Left ventricle myocardium inferior (tissue), 1 donor: ENCODE data around the gene PLEKHO2. TPM values are rescaled to one million over a fixed set of nuclear protein-coding genes. Genes with fewer than 3 reads are reported as not detected.

ENCODE experiments used
- DNase-seq: peaks from one replicate; pipeline ENCODE4 v3.0.0-alpha.2; 2020
- H3K27ac ChIP-seq: fragments of 200-600 bp; replicated peaks from 2 replicates; pipeline ENCODE4 v1.8.0; 2021
- H3K27me3 ChIP-seq: fragments of 200-600 bp; 2 replicates; pipeline ENCODE4 v1.8.0; 2021; ENCODE audit warnings: low read depth
- H3K36me3 ChIP-seq: fragments of 200-600 bp; 2 replicates; pipeline ENCODE4 v1.8.0; 2021
- H3K4me1 ChIP-seq: fragments of 200-600 bp; 2 replicates; pipeline ENCODE4 v1.8.0; 2021
- H3K4me3 ChIP-seq: fragments of 200-600 bp; 2 replicates; pipeline ENCODE4 v1.8.0; 2021; ENCODE audit warnings: mild to moderate bottlenecking, moderate library complexity
- H3K9me3 ChIP-seq: fragments of 200-600 bp; replicated peaks from 2 replicates; pipeline ENCODE4 v1.8.0; 2021
- CTCF ChIP-seq: fragments of 200-600 bp; IDR thresholded peaks from 2 replicates; pipeline ENCODE4 v1.8.0; 2021; ENCODE audit warnings: antibody characterized with exemption, mild to moderate bottlenecking, borderline replicate concordance
- intact Hi-C: fragments of 100-400 bp; cut with micrococcal nuclease; formaldehyde crosslinking; loops from one replicate; pipeline ENCODE4 v1.11.0; 2022
- total RNA-seq: library from RNA; stranded (reverse); fragmentation: NEBNext Ultra II Directional; extraction: Animal tissue kit (Norgen Biotek cat#: 25700); gene quantifications from one replicate; pipeline ENCODE4 v1.2.1, GENCODE V29; 2021
- donor health status: DM: no; HTN: yes; CAD: no; lungs with severe emphysema.

Gene PLEKHO2
- total RNA-seq, 1 donor from 2014 or later, result 8.0 TPM

GRCh38 chr15:64861331-64861730 lies 19.6 kb downstream of the PLEKHO2 start:
- H3K27ac ChIP-seq, result no peak overlapping the region
- peaks cover 47% of the 10 kb centered on the region for H3K36me3 ChIP-seq
- no peaks in the 10 kb centered on the region for H3K9me3 ChIP-seq
- intact Hi-C loops, result no loop called here
- no peak overlapping the region for H3K4me3 ChIP-seq
- DNase-seq, result no peak
- no peaks in the 10 kb centered on the region for H3K27me3 ChIP-seq
- no peak for TF ChIP-seq CTCF
- peaks cover 77% of the 10 kb centered on the region for H3K4me1 ChIP-seq

- no peaks in the 10 kb centered on the region for H3K9me3 ChIP-seq
- H3K27me3 ChIP-seq, result no peaks in the 10 kb centered on the region
- peaks cover 70% of the 10 kb centered on the region for H3K4me1 ChIP-seq
- H3K36me3 ChIP-seq, result peaks cover 49% of the 10 kb centered on the region
- H3K4me3 ChIP-seq, result no peak overlapping the region
- no peak overlapping the region for H3K27ac ChIP-seq
- intact Hi-C loops, result no loop called here
- no peak for DNase-seq
- no peak for TF ChIP-seq CTCF
These were observed 20.2 kb downstream of the PLEKHO2 start for GRCh38 chr15:64861960-64862359.

- intact Hi-C loops, result no loop called here
- peaks cover 66% of the 10 kb centered on the region for H3K4me1 ChIP-seq
- H3K9me3 ChIP-seq, result no peaks in the 10 kb centered on the region
- H3K27me3 ChIP-seq, result no peaks in the 10 kb centered on the region
- no peak overlapping the region for H3K4me3 ChIP-seq
- DNase-seq, result no peak
- peaks cover 54% of the 10 kb centered on the region for H3K36me3 ChIP-seq
- no peak overlapping the region for H3K27ac ChIP-seq
- TF ChIP-seq CTCF, result no peak
These were observed 20.7 kb downstream of the PLEKHO2 start for GRCh38 chr15:64862408-64862807.

GRCh38 chr15:64864068-64864467 lies 22.4 kb downstream of the PLEKHO2 start:
- H3K9me3 ChIP-seq, result no peaks in the 10 kb centered on the region
- H3K4me1 ChIP-seq, result peaks cover 49% of the 10 kb centered on the region
- H3K27ac ChIP-seq, result no peak overlapping the region
- DNase-seq, result no peak
- no peak for TF ChIP-seq CTCF
- intact Hi-C loops, result no loop called here
- H3K27me3 ChIP-seq, result no peaks in the 10 kb centered on the region
- H3K4me3 ChIP-seq, result no peak overlapping the region
- peaks cover 57% of the 10 kb centered on the region for H3K36me3 ChIP-seq

GRCh38 chr15:64865126-64865997 lies 23.6 kb downstream of the PLEKHO2 start:
- no peak for TF ChIP-seq CTCF
- Histone ChIP-seq H3K9me3 (no peaks in the 10 kb centered on the region), H3K4me1 (peaks cover 36% of the 10 kb centered on the region), H3K36me3 (peaks cover 46% of the 10 kb centered on the region), H3K27ac (peak overlapping the region; percentile 3), H3K4me3 (no peak overlapping the region), H3K27me3 (no peaks in the 10 kb centered on the region)
- DNase-seq, result no peak
- intact Hi-C loops, result no loop called here
